HG02938 (cell line): ENCODE data around the gene MED15.

Source experiments
- ATAC-seq: cut with Tn5 transposase; IDR thresholded peaks from one replicate; pipeline ENCODE4 v1.9.1; 2021; ENCODE audit warnings: mild to moderate bottlenecking, moderate library complexity; ENCODE audit not compliant: unreplicated experiment

MED15 gene

GRCh38 chr22:20550851-20551744, 43.7 kb downstream of the MED15 start:
- ATAC-seq: no peak

GRCh38 chr22:20551805-20552442, 44.5 kb downstream of the MED15 start:
- no peak for ATAC-seq

- no peak for ATAC-seq
Observed at GRCh38 chr22:20552443-20553401, 45.3 kb downstream of the MED15 start.

GRCh38 chr22:20553947-20554741, 46.7 kb downstream of the MED15 start:
- no peak for ATAC-seq

- ATAC-seq: no peak
Observed at GRCh38 chr22:20554824-20555223, 47.4 kb downstream of the MED15 start.

- ATAC-seq: no peak
Observed at GRCh38 chr22:20558534-20558933, 51.1 kb downstream of the MED15 start.

GRCh38 chr22:20559174-20559760, 51.9 kb downstream of the MED15 start:
- no peak for ATAC-seq

GRCh38 chr22:20560716-20561115, 53.3 kb downstream of the MED15 start:
- ATAC-seq: no peak

GRCh38 chr22:20561882-20562281, 54.5 kb downstream of the MED15 start:
- no peak for ATAC-seq

- no peak for ATAC-seq
Observed at GRCh38 chr22:20562607-20563465, 55.4 kb downstream of the MED15 start.

- no peak for ATAC-seq
Observed at GRCh38 chr22:20563466-20563906, 56.1 kb downstream of the MED15 start.

- ATAC-seq: no peak
Observed at GRCh38 chr22:20563941-20564371, 56.5 kb downstream of the MED15 start.

GRCh38 chr22:20565079-20565734, 57.8 kb downstream of the MED15 start:
- ATAC-seq: no peak

GRCh38 chr22:20565761-20566160, 58.4 kb downstream of the MED15 start:
- no peak for ATAC-seq

GRCh38 chr22:20566420-20567260, 59.2 kb downstream of the MED15 start:
- ATAC-seq: no peak

GRCh38 chr22:20567371-20567847, 60.0 kb downstream of the MED15 start:
- no peak for ATAC-seq

- no peak for ATAC-seq
Observed at GRCh38 chr22:20567993-20568417, 60.6 kb downstream of the MED15 start.
